OCI-LY3 (cell line): ENCODE data around the gene KIF6.

ENCODE experiments used
- H2AFZ ChIP-seq: fragments of 200-600, 300-600 bp; shearing (Covaris generic); 2 replicates; pipeline ENCODE4 v1.6.0; 2014; ENCODE audit warnings: antibody characterized with exemption, low read depth, low read length
- H3K27ac ChIP-seq: fragments of 200-600, 300-600 bp; sonication (generic); 2 replicates; pipeline ENCODE4 v1.5.1; 2014; ENCODE audit warnings: mild to moderate bottlenecking, low read length, moderate library complexity, mixed read lengths
- H3K27me3 ChIP-seq: fragments of 200-600, 300-600 bp; sonication (generic); 2 replicates; pipeline ENCODE4 v1.6.1; 2014; ENCODE audit warnings: low read depth, low read length, mixed read lengths
- H3K36me3 ChIP-seq: fragments of 200-600, 300-600 bp; sonication (generic); replicated peaks from 2 replicates; pipeline ENCODE3; 2014; ENCODE audit warnings: low read depth, low read length, mixed read lengths
- H3K4me1 ChIP-seq: fragments of 300-600, 200-600 bp; sonication (generic); 2 replicates; pipeline ENCODE4 v1.6.1; 2014; ENCODE audit warnings: low read length, mixed read lengths
- H3K4me2 ChIP-seq: fragments of 200-600, 300-600 bp; sonication (generic); 2 replicates; pipeline ENCODE4 v1.6.1; 2014; ENCODE audit warnings: low read length, mixed read lengths
- H3K4me3 ChIP-seq: fragments of 300-600, 200-600 bp; sonication (generic); 2 replicates; pipeline ENCODE4 v1.5.1; 2014; ENCODE audit warnings: antibody characterized with exemption, mild to moderate bottlenecking, low read length, moderate library complexity
- H3K79me2 ChIP-seq: fragments of 300-600, 200-600 bp; shearing (Covaris generic); 2 replicates; pipeline ENCODE4 v1.6.1; 2014; ENCODE audit warnings: mild to moderate bottlenecking, low read length, mixed read lengths
- H3K9ac ChIP-seq: fragments of 300-600, 200-600 bp; shearing (Covaris generic); 2 replicates; pipeline ENCODE4 v1.6.0; 2014; ENCODE audit warnings: mild to moderate bottlenecking, low read length, moderate library complexity
- H3K9me3 ChIP-seq: fragments of 200-600, 300-600 bp; shearing (Covaris generic); 2 replicates; pipeline ENCODE4 v1.6.1; 2014; ENCODE audit warnings: low read length, mixed read lengths; ENCODE audit not compliant: insufficient read depth
- H4K20me1 ChIP-seq: fragments of 200-600, 300-600 bp; sonication (generic); 2 replicates; pipeline ENCODE4 v1.6.1; 2016; ENCODE audit warnings: low read length, mixed read lengths; ENCODE audit not compliant: insufficient read depth
- CTCF ChIP-seq: fragments of 200-600, 300-600 bp; sonication (generic); IDR thresholded peaks from 2 replicates; pipeline ENCODE4 v1.5.1; 2014; ENCODE audit warnings: antibody characterized with exemption, low read length, low read depth
- EZH2phosphoT487 ChIP-seq: fragments of 200-600 bp; shearing (Covaris generic); IDR thresholded peaks from 2 replicates; pipeline ENCODE4 v1.6.1; 2018; ENCODE audit warnings: antibody characterized with exemption, mixed run types, low read depth

Gene KIF6

GRCh38 chr6:39471954-39472659, 253.1 kb downstream of the KIF6 start:
- no peaks in the 10 kb centered on the region for H4K20me1 ChIP-seq
- peak overlapping the region; percentile 31 for H3K27ac ChIP-seq
- peak overlapping the region; percentile 62 for H2AFZ ChIP-seq
- peaks cover 22% of the 10 kb centered on the region for H3K4me1 ChIP-seq
- no peak for TF ChIP-seq EZH2phosphoT487
- TF ChIP-seq CTCF = no peak
- H3K79me2 ChIP-seq = no peaks in the 10 kb centered on the region
- H3K4me2 ChIP-seq = peak overlapping the region; percentile 65
- no peaks in the 10 kb centered on the region for H3K36me3 ChIP-seq
- H3K4me3 ChIP-seq = peak overlapping the region; percentile 46
- H3K27me3 ChIP-seq = no peaks in the 10 kb centered on the region
- peaks cover 3% of the 10 kb centered on the region; the same call in 1 of the 2 replicates for H3K9me3 ChIP-seq
- peak overlapping the region; percentile 24; the same call in 1 of the 2 replicates for H3K9ac ChIP-seq

- Histone ChIP-seq H3K79me2 (no peaks in the 10 kb centered on the region), H3K4me3 (no peak overlapping the region), H3K4me2 (no peak overlapping the region), H2AFZ (no peak overlapping the region), H3K27ac (no peak overlapping the region), H4K20me1 (no peaks in the 10 kb centered on the region), H3K9ac (no peak overlapping the region), H3K9me3 (peaks cover 3% of the 10 kb centered on the region; the same call in 1 of the 2 replicates), H3K27me3 (no peaks in the 10 kb centered on the region), H3K4me1 (peaks cover 22% of the 10 kb centered on the region), H3K36me3 (no peaks in the 10 kb centered on the region)
- TF ChIP-seq CTCF (no peak), EZH2phosphoT487 (no peak)
Observed at GRCh38 chr6:39470506-39470905, 254.7 kb downstream of the KIF6 start.

GRCh38 chr6:39468385-39468784, 256.8 kb downstream of the KIF6 start:
- Histone ChIP-seq H2AFZ (no peak overlapping the region), H3K9me3 (peaks cover 3% of the 10 kb centered on the region; the same call in 1 of the 2 replicates), H3K4me3 (no peak overlapping the region), H3K27me3 (no peaks in the 10 kb centered on the region), H3K4me2 (no peak overlapping the region), H3K36me3 (no peaks in the 10 kb centered on the region), H3K79me2 (no peaks in the 10 kb centered on the region), H3K4me1 (peaks cover 15% of the 10 kb centered on the region), H3K9ac (no peak overlapping the region), H4K20me1 (no peaks in the 10 kb centered on the region), H3K27ac (no peak overlapping the region)
- no peak for TF ChIP-seq EZH2phosphoT487
- no peak for TF ChIP-seq CTCF

GRCh38 chr6:39466631-39467030, 258.6 kb downstream of the KIF6 start:
- TF ChIP-seq EZH2phosphoT487 (no peak), CTCF (no peak)
- no peak overlapping the region for H3K4me3 ChIP-seq
- no peak overlapping the region for H3K27ac ChIP-seq
- H3K4me1 ChIP-seq = peaks cover 2% of the 10 kb centered on the region; the same call in 1 of the 2 replicates
- no peak overlapping the region for H3K4me2 ChIP-seq
- no peaks in the 10 kb centered on the region for H3K79me2 ChIP-seq
- peaks cover 3% of the 10 kb centered on the region; the same call in 1 of the 2 replicates for H3K9me3 ChIP-seq
- no peaks in the 10 kb centered on the region for H3K27me3 ChIP-seq
- no peak overlapping the region for H2AFZ ChIP-seq
- no peaks in the 10 kb centered on the region for H4K20me1 ChIP-seq
- H3K9ac ChIP-seq = no peak overlapping the region
- H3K36me3 ChIP-seq = no peaks in the 10 kb centered on the region
